ENCODE results near the gene DLEC1.

DNA sequence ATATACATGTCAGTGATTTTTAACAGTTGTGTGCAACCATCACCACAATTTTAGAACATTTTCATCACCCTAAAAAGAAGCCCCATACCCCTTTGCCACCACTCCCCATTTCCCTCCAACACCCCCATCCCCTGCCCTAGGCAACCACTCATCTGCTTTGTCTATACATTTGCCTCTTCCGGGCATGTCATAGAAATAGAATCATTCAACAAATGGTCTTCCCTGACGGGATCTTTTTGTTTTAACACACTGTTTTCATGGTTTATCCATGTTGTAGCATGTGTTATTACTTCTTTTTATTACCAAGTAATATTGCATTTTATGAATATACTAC lies 44.4 kb upstream of the DLEC1 start:
- no peak for TF ChIP-seq REST (IDR thresholded peaks at IDR 0.05; ENCODE audit: borderline replicate concordance)
- no peak for TF ChIP-seq RAD21 (conservative IDR thresholded peaks at IDR 0.05)
- no peak for TF ChIP-seq EP300 (conservative IDR thresholded peaks at IDR 0.05; ENCODE audit: poor library complexity, severe bottlenecking)
